Measurements from ENCODE around the gene KRT7.
A peak's percentile ranks its signal among the peaks of the same experiment; 100 is the strongest.
"Not testable (repeated sequence)": the region's sequence is repeated elsewhere in the genome, so short reads cannot be mapped to it uniquely, and the experiment has no call there.

KRT7 gene

DNA sequence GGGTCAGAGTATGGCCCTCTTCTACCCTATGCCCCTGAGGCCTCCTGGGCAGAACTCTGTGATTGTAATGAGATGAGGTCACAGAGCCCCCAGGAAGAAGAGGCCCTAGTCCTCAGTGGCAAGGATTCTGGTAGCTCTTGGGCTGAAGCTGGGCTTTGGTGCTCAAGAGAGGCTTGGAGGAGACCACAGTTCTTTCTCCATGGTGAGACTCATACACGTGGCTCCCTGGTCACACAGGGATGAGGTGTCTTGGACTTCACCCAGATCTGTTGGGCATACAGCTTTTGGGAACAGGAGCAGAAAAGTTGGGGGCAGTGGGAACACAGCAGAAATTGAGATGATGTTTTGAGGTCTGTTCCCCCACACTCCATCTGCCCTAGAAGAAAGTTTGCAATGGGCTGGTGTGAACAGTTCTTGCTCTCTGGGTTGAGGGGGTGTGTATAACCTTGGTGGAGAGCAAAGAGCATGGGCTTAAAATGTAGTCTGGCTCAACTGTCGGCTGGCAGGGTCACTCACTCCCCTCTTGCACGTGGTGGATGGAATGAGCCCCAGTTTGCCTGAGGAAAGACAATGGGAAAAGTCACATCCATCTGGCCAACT is 41.6 kb downstream of the KRT7 start, which contains the start of gene KRT86:
Gene KRT86 (plus strand): TSS at position 125 of the 600 bp plus-strand sequence. CDS start 27,272 bp downstream, outside the sequence.
- FAIRE-seq (no peak), DNase-seq (ENCODE audit: insufficient read length, low spot score) (no peak)

DNA sequence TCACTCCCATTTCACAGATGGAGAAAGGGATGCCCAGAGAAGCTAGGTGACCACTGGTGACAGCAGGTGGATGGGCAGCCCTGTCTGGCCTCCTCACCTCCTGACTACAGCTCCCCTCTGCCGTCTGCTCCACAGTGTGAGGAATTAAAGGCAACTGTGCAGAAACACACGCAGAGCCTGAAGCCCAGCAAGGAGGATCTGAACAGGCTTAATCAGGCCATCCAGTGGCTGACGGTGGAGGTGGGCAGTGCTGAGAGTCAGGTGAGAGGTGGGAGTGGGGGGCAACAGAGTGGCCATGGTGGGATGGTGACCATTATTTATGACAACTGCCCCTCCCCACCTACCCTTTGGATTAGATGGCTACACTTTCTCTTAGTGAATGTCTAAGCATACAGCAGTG is 42.6 kb downstream of the KRT7 start:
- no peak for FAIRE-seq
- DNase-seq (ENCODE audit: insufficient read length, low spot score): no peak

- DNase-seq (ENCODE audit: insufficient read length, low spot score) (no peak), FAIRE-seq (peak; percentile 76)
Observed at GRCh38 chr12:52277486-52278245, 44.6 kb downstream of the KRT7 start.

- FAIRE-seq (peak; percentile 84), DNase-seq (ENCODE audit: insufficient read length, low spot score) (peak; percentile 81)
Observed at GRCh38 chr12:52278575-52279421, 45.8 kb downstream of the KRT7 start.

- DNase-seq (ENCODE audit: insufficient read length, low spot score) (no peak), FAIRE-seq (no peak)
Observed at GRCh38 chr12:52279422-52280318, 46.6 kb downstream of the KRT7 start.

DNA sequence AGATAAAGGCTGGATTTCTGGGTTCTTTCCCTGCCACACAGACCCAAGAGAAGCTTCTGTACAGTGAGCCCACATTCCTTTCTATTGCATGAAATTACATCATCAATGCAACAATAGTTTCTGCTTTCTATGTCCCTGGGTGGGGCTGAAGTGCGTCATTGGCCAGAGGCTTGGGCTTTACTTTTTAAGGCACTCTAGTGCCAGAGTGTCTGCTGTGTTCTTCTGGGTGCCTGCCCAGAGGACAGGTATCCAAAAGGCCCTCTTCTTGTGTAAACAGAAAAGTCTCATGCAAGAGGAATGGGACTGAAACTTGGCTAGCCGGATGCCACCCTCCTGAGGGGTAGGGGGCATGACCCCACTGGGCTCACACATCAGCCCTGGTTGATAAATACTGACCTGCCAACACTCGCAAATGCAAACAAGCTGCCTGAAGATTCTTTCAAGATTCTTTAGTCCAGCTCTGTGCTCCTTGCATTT is 47.3 kb downstream of the KRT7 start:
- FAIRE-seq (no peak), DNase-seq (ENCODE audit: insufficient read length, low spot score) (peak; percentile 74)

- DNase-seq (ENCODE audit: insufficient read length, low spot score) (peak; percentile 91), FAIRE-seq (peak; percentile 84)
Observed at GRCh38 chr12:52280796-52281560, 47.9 kb downstream of the KRT7 start.

GRCh38 chr12:52284562-52285171 is 51.6 kb downstream of the KRT7 start:
- DNase-seq (ENCODE audit: insufficient read length, low spot score) (no peak), FAIRE-seq (no peak)

DNA sequence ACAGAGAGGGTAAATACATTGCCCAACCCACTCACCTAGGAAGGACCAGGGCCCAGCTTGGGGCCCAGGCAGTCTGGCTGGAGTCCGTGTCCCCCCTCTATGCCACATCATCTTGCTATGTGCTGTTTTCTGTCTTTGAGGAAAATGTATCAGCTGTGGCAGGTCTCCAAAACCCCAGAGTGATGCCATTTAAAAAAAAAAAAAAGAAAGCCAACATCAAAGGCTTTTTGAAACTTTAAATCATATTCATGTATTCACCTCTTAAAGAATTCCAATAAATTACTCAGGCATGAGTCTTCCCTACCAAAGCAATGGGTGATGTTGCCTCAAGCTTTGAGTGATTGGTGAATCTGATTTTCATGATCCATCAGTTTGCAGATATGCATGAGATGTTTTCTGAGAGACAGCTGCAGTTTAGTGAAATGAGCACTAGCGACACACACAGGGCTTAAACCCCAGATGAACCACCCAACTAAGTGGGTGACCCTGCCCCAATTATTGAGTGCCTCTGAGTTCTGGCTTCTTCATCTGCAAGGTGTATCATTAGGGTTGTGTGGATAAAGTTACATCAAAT is 52.2 kb downstream of the KRT7 start:
- DNase-seq (ENCODE audit: insufficient read length, low spot score) (peak; percentile 57), FAIRE-seq (peak; percentile 9)

GRCh38 chr12:52285851-52286530 is 52.9 kb downstream of the KRT7 start:
- FAIRE-seq: no peak

DNA sequence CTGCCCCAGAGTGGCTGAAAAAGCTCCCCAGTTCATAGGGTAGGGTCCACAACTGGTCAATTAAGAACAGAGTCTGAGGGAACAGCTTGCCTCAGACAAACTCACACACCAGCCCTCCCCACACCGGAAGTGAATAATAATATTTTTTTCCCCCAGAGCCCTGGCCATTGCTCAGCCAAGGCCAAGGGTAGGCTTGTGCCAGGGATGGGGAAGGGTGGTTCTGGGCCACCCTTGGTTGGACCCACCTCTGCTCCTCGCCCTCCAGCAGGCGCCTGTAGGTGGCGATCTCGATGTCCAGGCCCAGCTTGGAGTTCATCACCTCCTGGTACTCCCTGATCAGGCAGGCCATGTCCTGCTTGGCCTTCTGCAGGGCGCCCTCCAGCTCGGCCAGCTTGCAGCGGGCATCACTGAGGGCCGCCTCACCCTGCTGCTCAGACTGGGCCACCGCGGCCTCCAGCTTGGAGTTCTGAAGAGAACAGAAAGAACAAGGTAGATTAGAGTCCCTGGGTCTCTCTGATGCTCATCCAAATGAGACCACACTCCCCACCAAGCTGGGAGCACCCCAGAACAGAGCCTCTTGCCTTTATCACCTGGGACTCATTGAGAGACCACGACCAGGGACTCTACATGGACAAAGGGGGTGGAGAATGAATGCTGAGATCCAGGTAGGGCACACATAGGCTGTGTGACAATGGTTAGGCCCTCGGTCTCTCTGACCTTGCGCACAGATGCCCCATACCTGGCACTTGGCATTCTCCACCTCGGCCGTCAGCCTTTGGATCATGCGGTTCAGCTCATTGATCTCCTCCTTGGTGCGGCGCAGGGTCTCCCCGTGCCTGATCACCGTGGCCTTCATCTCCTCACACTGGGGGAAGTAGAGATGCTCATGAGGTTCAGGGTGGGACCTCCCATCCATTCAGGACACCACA is 54.1 kb downstream of the KRT7 start:
- not testable (repeated sequence) for DNase-seq (ENCODE audit: insufficient read length, low spot score); FAIRE-seq

More at GRCh38 chr12:52285851-52286530, 52.9 kb downstream of the KRT7 start:
- no peak for DNase-seq (ENCODE audit: insufficient read length, low spot score)

GRCh38 chr12:52287816-52288805 is 55.1 kb downstream of the KRT7 start:
- FAIRE-seq: peak; percentile 90

GRCh38 chr12:52290483-52291134 is 57.6 kb downstream of the KRT7 start:
- peak; percentile 86 for FAIRE-seq
- not testable (repeated sequence) for DNase-seq (ENCODE audit: insufficient read length, low spot score)

More at GRCh38 chr12:52287816-52288805, 55.1 kb downstream of the KRT7 start:
- DNase-seq (ENCODE audit: insufficient read length, low spot score): not testable (repeated sequence)

DNA sequence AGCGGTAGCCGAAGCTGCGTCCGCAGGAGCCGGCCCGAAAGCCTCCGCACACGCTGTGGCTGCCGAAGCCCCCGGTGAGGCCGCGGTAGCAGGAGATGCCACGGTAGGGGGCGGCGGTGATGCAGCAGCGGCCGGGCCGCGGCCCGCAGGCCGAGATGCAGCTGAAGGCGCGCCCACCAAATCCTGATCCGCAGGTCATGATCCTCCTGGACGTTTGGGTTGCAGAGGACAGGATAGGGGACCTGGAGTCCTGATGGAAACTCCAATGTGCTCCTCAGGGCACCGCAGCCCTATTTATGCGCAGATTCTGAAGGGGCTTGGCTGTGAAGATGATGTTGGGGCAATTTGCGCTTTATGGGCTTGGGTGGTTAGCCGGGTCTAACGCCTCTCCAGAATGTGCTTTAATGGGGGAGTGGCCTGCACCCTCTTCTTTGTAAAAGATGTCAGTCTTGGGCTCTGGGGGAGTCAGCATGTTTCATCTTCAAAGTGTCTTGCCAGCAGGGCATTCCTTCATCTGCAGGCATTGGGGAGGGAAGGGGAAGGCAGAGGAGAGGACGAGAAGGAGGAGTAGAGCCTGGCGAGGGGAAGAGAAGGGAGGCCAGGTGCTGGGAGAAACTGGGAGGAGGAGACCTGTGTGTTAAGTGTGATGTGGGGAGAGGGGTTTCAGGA is 58.4 kb downstream of the KRT7 start, which contains the start of gene KRT81:
Gene KRT81 (minus strand): TSS at position 268 of the 669 bp plus-strand sequence. CDS start 69 bp downstream, at position 199.
- no peak for DNase-seq (ENCODE audit: insufficient read length, low spot score)
- no peak for FAIRE-seq

Measured in HTR-8/SVneo (cell line).